PC-3 (cell line): ENCODE results near the gene TJP3. TPM values are rescaled to one million over a fixed set of nuclear protein-coding genes. Genes with fewer than 3 reads are reported as not detected.

ENCODE experiments used
- ATAC-seq: fragments of 200-7000 bp; cut with Tn5 transposase; 2 replicates; pipeline ENCODE4 v1.9.1; 2020; ENCODE audit warnings: mild to moderate bottlenecking, moderate library complexity
- BruUV-seq: library from RNA; stranded (reverse); fragments of 400-500 nt; replicated peaks from 2 replicates; lab custom pipeline; 2021; lab: Mats Ljungman, UMichigan
- CTCF ChIA-PET: fragments of 300-600 bp; sonication (Branson Sonifier 250); formaldehyde crosslinking; loops from one replicate; lab custom pipeline; 2022; ENCODE audit warnings: antibody characterized with exemption; lab: Charles Lee
- POLR2A ChIA-PET: fragments of 300-600 bp; sonication (Branson Sonifier 250); formaldehyde crosslinking; loops from one replicate; lab custom pipeline; 2022; ENCODE audit warnings: antibody characterized with exemption; ENCODE audit not compliant: unreplicated experiment; lab: Charles Lee
- DNase-seq: peaks from one replicate; pipeline ENCODE4 v3.0.0-alpha.2; 2015
- H2AFZ ChIP-seq: fragments of 300-600 bp; sonication (generic); 2 replicates; pipeline ENCODE4 v1.6.0; 2016; ENCODE audit warnings: antibody characterized with exemption, low read length
- H3F3A ChIP-seq: fragments of 300-600 bp; sonication (generic); one replicate; pipeline ENCODE4 v1.6.0; 2017; ENCODE audit warnings: antibody characterized with exemption, low read length, control low read depth, mild to moderate bottlenecking; ENCODE audit not compliant: unreplicated experiment
- H3K27ac ChIP-seq: fragments of 300-600 bp; sonication (generic); 2 replicates; pipeline ENCODE4 v1.5.1; 2016; ENCODE audit warnings: mild to moderate bottlenecking, low read length
- H3K27me3 ChIP-seq: fragments of 300-600 bp; sonication (generic); 2 replicates; pipeline ENCODE4 v1.6.1; 2016; ENCODE audit warnings: low read length, mixed read lengths
- H3K36me3 ChIP-seq: fragments of 300-600 bp; sonication (generic); 2 replicates; pipeline ENCODE4 v1.6.1; 2016; ENCODE audit warnings: low read depth, mixed run types, low read length, mixed read lengths
- H3K4me1 ChIP-seq: fragments of 300-600 bp; sonication (generic); 2 replicates; pipeline ENCODE4 v1.5.1; 2016; ENCODE audit warnings: low read length; ENCODE audit not compliant: insufficient read depth
- H3K4me2 ChIP-seq: fragments of 300-600 bp; sonication (generic); 2 replicates; pipeline ENCODE4 v1.6.0; 2016; ENCODE audit warnings: low read length
- H3K4me3 ChIP-seq: fragments of 300-600 bp; sonication (generic); 2 replicates; pipeline ENCODE4 v1.5.1; 2016; ENCODE audit warnings: mild to moderate bottlenecking, low read length, mixed read lengths
- H3K79me2 ChIP-seq: fragments of 300-600 bp; sonication (generic); 2 replicates; pipeline ENCODE4 v1.6.1; 2017; ENCODE audit warnings: low read length, mixed read lengths
- H3K9ac ChIP-seq: fragments of 300-600 bp; sonication (generic); 2 replicates; pipeline ENCODE4 v1.6.0; 2016; ENCODE audit warnings: mild to moderate bottlenecking, low read length
- H3K9me2 ChIP-seq: fragments of 300-600 bp; sonication (generic); replicated peaks from 2 replicates; pipeline ENCODE4 v1.6.1; 2016; ENCODE audit warnings: mixed run types, low read length, mixed read lengths
- H3K9me3 ChIP-seq: fragments of 300-600 bp; sonication (generic); 2 replicates; pipeline ENCODE4 v1.6.1; 2016; ENCODE audit warnings: low read length, mixed read lengths
- H4K20me1 ChIP-seq: fragments of 300-600 bp; sonication (generic); 2 replicates; pipeline ENCODE4 v1.6.1; 2016; ENCODE audit warnings: low read length, mixed read lengths
- EZH2 ChIP-seq: fragments of 300-600 bp; sonication (generic); IDR thresholded peaks from one replicate; pipeline ENCODE4 v1.6.1; 2017; ENCODE audit warnings: antibody characterized with exemption, mild to moderate bottlenecking, low read length; ENCODE audit not compliant: unreplicated experiment
- EZH2phosphoT487 ChIP-seq: fragments of 300-600 bp; sonication (generic); IDR thresholded peaks from 2 replicates; pipeline ENCODE4 v1.6.1; 2018; ENCODE audit warnings: mild to moderate bottlenecking, antibody characterized with exemption, low read length, borderline replicate concordance
- intact Hi-C: fragments of 100-400 bp; cut with micrococcal nuclease; formaldehyde crosslinking; loops from 2 replicates; pipeline ENCODE4 v1.9.0; 2023
- total RNA-seq: library from RNA; depleted of rRNA; stranded (reverse); fragments of >200 nt; gene quantifications from 2 replicates; pipeline ENCODE4 v1.2.3, GENCODE V29; 2014
- TF ChIP-seq, protein P1 (sequence below): fragments of 300-600 bp; sonication (generic); conservative IDR thresholded peaks from 2 replicates; pipeline ENCODE4 v1.5.1; 2017; ENCODE audit warnings: antibody characterized with exemption, low read depth, mild to moderate bottlenecking, low read length

Gene TJP3
- total RNA-seq, 1 experiment from 2014 or later = 11.7 TPM

DNA sequence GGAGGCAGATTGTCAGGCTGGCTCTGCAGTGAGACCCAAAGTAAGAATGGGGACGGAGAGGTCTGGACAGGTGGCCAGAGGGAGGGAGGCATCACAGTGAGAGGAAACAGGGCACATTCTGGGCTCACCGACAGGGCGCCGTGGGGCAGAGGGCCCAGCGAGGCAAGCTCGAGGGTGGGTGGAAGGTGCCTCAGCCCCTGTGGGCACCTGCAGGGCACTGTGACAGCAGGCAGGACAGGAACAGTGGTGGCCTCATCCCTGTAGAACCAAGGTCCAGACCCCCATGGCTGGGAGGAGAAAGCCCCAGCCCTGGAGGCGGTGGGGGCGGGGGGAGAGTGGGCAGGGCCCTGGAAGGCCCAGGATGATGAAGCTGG is 35.6 kb upstream of the TJP3 start:
- Histone ChIP-seq H3K79me2 (no peaks in the 10 kb centered on the region), H3K9ac (no peak overlapping the region), H3K9me2 (no peaks in the 10 kb centered on the region), H3K4me3 (no peak overlapping the region), H2AFZ (no peak overlapping the region), H3K27me3 (no peaks in the 10 kb centered on the region), H3K4me1 (no peaks in the 10 kb centered on the region), H3F3A (no peaks in the 10 kb centered on the region), H3K27ac (no peak overlapping the region), H3K4me2 (no peak overlapping the region), H3K9me3 (no peaks in the 10 kb centered on the region), H3K36me3 (no peaks in the 10 kb centered on the region), H4K20me1 (no peaks in the 10 kb centered on the region)
- ChIA-PET CTCF (no interaction called here), POLR2A (no interaction called here)
- ATAC-seq = no peak
- intact Hi-C loops = no loop called here
- DNase-seq = no peak
- TF ChIP-seq, protein P1, sequence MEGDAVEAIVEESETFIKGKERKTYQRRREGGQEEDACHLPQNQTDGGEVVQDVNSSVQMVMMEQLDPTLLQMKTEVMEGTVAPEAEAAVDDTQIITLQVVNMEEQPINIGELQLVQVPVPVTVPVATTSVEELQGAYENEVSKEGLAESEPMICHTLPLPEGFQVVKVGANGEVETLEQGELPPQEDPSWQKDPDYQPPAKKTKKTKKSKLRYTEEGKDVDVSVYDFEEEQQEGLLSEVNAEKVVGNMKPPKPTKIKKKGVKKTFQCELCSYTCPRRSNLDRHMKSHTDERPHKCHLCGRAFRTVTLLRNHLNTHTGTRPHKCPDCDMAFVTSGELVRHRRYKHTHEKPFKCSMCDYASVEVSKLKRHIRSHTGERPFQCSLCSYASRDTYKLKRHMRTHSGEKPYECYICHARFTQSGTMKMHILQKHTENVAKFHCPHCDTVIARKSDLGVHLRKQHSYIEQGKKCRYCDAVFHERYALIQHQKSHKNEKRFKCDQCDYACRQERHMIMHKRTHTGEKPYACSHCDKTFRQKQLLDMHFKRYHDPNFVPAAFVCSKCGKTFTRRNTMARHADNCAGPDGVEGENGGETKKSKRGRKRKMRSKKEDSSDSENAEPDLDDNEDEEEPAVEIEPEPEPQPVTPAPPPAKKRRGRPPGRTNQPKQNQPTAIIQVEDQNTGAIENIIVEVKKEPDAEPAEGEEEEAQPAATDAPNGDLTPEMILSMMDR = no peak
- TF ChIP-seq EZH2 (no peak), EZH2phosphoT487 (no peak)
- no TSS peak for BruUV-seq

DNA sequence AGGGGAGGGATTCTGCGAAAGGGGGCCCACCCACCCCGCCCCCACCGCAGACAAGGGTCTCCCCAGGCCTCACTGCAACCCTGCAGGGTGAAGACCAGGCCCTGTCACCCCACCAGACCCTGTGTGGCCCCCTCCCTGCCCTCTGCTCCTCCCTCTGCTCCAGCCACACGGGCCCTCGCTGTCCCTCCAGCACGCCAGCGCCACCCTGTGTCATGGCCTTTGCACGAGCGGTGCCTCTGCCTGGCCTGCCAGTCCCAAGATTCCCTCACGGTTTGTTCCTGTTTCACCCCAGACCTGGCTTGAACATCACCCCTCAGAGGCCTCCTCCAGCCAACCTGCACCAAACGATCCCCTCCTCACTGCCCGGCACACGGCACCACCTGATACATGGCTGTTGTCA is 35.2 kb upstream of the TJP3 start:
- Histone ChIP-seq H3K9ac (no peak overlapping the region), H3K4me1 (no peaks in the 10 kb centered on the region), H3K36me3 (no peaks in the 10 kb centered on the region), H3K27me3 (no peaks in the 10 kb centered on the region), H3K27ac (no peak overlapping the region), H2AFZ (no peak overlapping the region), H3F3A (no peaks in the 10 kb centered on the region), H4K20me1 (no peaks in the 10 kb centered on the region), H3K9me3 (no peaks in the 10 kb centered on the region), H3K9me2 (no peaks in the 10 kb centered on the region), H3K79me2 (no peaks in the 10 kb centered on the region), H3K4me2 (no peak overlapping the region), H3K4me3 (no peak overlapping the region)
- TF ChIP-seq EZH2 = no peak
- TF ChIP-seq, protein P1 = no peak
- ATAC-seq (no peak), DNase-seq (no peak)
- ChIA-PET CTCF (no interaction called here), POLR2A (no interaction called here)
- intact Hi-C loops = no loop called here
- BruUV-seq = no TSS peak

DNA sequence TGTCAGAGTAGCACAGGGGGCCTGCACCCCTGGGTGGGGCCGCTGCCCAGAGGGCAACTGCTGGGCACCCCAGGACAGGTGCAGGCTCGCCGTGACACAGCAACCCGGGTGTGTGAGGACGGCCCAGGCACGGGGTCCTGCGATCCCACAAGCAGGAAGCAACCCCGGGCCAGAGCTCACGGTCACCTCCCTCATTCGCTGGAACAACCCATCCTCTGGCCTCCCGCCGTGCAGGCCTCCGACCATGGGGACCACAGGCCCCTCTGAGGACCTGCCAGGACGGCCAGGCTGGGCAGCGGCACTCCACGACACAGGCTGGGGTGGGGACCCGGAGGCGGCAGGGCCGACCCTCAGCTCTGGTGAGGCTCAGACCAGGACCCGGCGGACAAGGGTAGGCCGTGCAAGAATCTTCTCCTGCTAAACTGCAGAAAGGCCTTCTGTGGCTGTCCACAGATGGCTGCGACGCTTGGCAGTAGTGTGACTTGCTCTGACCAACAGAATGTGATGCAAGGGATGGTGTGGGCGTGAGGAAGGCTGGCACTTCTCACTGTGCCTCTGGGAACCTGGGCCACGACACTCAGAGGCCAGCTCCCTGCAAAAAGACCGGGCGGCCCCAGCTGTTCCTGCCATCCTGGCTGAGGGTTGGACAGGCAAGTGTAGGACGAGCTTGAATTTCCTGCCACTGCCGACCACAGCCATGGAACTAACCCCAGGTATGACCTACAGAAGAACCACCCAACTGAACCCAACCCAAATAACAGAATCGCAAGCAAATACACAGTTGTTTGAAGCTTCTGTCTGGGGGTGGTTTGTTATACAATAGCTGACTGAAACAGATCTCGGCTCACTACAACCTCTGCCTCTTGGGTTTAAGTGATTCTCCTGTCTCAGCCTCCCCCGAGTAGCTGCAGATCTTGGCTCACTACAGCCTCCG is 34.4 kb upstream of the TJP3 start:
- no peaks in the 10 kb centered on the region for H3K9me3 ChIP-seq
- no peaks in the 10 kb centered on the region for H3F3A ChIP-seq
- H3K27me3 ChIP-seq = no peaks in the 10 kb centered on the region
- ChIA-PET CTCF (no interaction called here), POLR2A (no interaction called here)
- H3K4me1 ChIP-seq = no peaks in the 10 kb centered on the region
- ATAC-seq (no peak), DNase-seq (no peak)
- H4K20me1 ChIP-seq = no peaks in the 10 kb centered on the region
- intact Hi-C loops = no loop called here
- no peak overlapping the region for H2AFZ ChIP-seq
- no peaks in the 10 kb centered on the region for H3K9me2 ChIP-seq
- TF ChIP-seq, protein P1 = no peak
- TF ChIP-seq EZH2 (no peak), EZH2phosphoT487 (no peak)
- H3K36me3 ChIP-seq = no peaks in the 10 kb centered on the region
- H3K4me2 ChIP-seq = no peak overlapping the region
- H3K9ac ChIP-seq = no peak overlapping the region
- H3K27ac ChIP-seq = no peak overlapping the region
- no TSS peak for BruUV-seq
- H3K4me3 ChIP-seq = no peak overlapping the region
- no peaks in the 10 kb centered on the region for H3K79me2 ChIP-seq
